ENCODE results near the gene CCNG2. TPM values are rescaled to one million over a fixed set of nuclear protein-coding genes. Genes with fewer than 3 reads are reported as not detected.

The CCNG2 gene
- total RNA-seq, 1 donor from 2014 or later, result 115 TPM

GRCh38 chr4:77147079-77147782 is 9.8 kb upstream of the CCNG2 start:
- TF ChIP-seq, protein P1, sequence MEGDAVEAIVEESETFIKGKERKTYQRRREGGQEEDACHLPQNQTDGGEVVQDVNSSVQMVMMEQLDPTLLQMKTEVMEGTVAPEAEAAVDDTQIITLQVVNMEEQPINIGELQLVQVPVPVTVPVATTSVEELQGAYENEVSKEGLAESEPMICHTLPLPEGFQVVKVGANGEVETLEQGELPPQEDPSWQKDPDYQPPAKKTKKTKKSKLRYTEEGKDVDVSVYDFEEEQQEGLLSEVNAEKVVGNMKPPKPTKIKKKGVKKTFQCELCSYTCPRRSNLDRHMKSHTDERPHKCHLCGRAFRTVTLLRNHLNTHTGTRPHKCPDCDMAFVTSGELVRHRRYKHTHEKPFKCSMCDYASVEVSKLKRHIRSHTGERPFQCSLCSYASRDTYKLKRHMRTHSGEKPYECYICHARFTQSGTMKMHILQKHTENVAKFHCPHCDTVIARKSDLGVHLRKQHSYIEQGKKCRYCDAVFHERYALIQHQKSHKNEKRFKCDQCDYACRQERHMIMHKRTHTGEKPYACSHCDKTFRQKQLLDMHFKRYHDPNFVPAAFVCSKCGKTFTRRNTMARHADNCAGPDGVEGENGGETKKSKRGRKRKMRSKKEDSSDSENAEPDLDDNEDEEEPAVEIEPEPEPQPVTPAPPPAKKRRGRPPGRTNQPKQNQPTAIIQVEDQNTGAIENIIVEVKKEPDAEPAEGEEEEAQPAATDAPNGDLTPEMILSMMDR (IDR thresholded peaks at IDR 0.05; ENCODE audit: partially characterized antibody, unreplicated experiment), result no peak
- Mint-ChIP-seq H3K4me3 (ENCODE audit: unreplicated experiment) (no peak overlapping the region), H3K9me3 (ENCODE audit: unreplicated experiment) (no peaks in the 10 kb centered on the region), H3K4me1 (ENCODE audit: low read depth, unreplicated experiment) (peaks cover 10% of the 10 kb centered on the region), H3K27me3 (ENCODE audit: unreplicated experiment) (no peaks in the 10 kb centered on the region), H3K27ac (ENCODE audit: unreplicated experiment) (no peak overlapping the region), H3K36me3 (ENCODE audit: unreplicated experiment) (no peaks in the 10 kb centered on the region)
- no peak for DNase-seq

DNA sequence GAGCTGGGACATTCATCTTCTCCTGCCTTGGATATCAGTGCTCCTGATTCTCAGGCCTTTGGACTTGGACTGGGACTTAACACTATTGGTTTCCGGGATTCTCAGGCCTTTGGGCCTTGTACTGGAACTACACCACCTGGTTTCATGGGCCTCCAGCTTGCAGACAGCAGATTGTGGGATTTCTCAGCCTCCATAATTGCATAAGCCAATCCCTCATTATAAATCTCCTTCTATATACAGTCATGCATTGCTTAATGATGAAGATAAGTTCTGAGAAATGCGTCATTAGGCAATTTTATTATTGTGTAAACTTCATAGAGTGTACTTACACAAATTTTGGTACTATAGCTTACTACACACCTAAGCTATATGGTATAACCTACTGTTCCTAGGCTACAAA is 8.9 kb upstream of the CCNG2 start:
- no peaks in the 10 kb centered on the region for H3K36me3 Mint-ChIP-seq (ENCODE audit: unreplicated experiment)
- H3K27ac Mint-ChIP-seq (ENCODE audit: unreplicated experiment), result no peak overlapping the region
- peaks cover 4% of the 10 kb centered on the region for H3K4me1 Mint-ChIP-seq (ENCODE audit: low read depth, unreplicated experiment)
- no peaks in the 10 kb centered on the region for H3K9me3 Mint-ChIP-seq (ENCODE audit: unreplicated experiment)
- no peak for DNase-seq
- H3K27me3 Mint-ChIP-seq (ENCODE audit: unreplicated experiment), result no peaks in the 10 kb centered on the region
- TF ChIP-seq, protein P1 (IDR thresholded peaks at IDR 0.05; ENCODE audit: partially characterized antibody, unreplicated experiment), result no peak
- H3K4me3 Mint-ChIP-seq (ENCODE audit: unreplicated experiment), result no peak overlapping the region

- no peaks in the 10 kb centered on the region for H3K27me3 Mint-ChIP-seq (ENCODE audit: unreplicated experiment)
- H3K9me3 Mint-ChIP-seq (ENCODE audit: unreplicated experiment), result no peaks in the 10 kb centered on the region
Measured at GRCh38 chr4:77149789-77150188, 7.2 kb upstream of the CCNG2 start.

DNA sequence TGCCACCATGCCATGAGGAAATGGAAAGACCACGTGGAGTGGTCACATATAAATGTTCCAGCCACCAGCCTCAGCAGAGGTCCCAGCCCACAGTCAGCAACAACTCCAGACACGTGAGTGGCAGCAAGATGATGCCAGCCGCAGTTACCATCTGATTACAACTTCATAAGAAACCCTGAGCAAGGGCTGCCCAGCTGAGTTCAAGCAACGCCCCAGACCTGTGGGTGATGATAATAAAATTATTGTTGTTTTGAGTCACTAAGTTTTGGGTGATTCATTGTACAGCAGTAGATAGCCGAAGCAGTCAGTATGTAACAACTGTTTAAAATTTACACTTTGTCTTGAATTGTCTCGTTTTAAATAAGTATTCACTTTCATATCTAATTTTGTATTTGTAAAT is 5.8 kb upstream of the CCNG2 start:
- Mint-ChIP-seq H3K36me3 (ENCODE audit: unreplicated experiment) (no peaks in the 10 kb centered on the region), H3K9me3 (ENCODE audit: unreplicated experiment) (peaks cover 2% of the 10 kb centered on the region), H3K27ac (ENCODE audit: unreplicated experiment) (no peak overlapping the region), H3K27me3 (ENCODE audit: unreplicated experiment) (peaks cover 1% of the 10 kb centered on the region), H3K4me3 (ENCODE audit: unreplicated experiment) (no peak overlapping the region), H3K4me1 (ENCODE audit: low read depth, unreplicated experiment) (peaks cover 13% of the 10 kb centered on the region)
- TF ChIP-seq, protein P1 (IDR thresholded peaks at IDR 0.05; ENCODE audit: partially characterized antibody, unreplicated experiment), result no peak
- no peak for DNase-seq

More at GRCh38 chr4:77149789-77150188, 7.2 kb upstream of the CCNG2 start:
- Mint-ChIP-seq H3K4me1 (ENCODE audit: low read depth, unreplicated experiment) (peaks cover 1% of the 10 kb centered on the region), H3K36me3 (ENCODE audit: unreplicated experiment) (no peaks in the 10 kb centered on the region), H3K4me3 (ENCODE audit: unreplicated experiment) (no peak overlapping the region), H3K27ac (ENCODE audit: unreplicated experiment) (no peak overlapping the region)
- no peak for DNase-seq
- TF ChIP-seq, protein P1 (IDR thresholded peaks at IDR 0.05; ENCODE audit: partially characterized antibody, unreplicated experiment), result no peak

DNA sequence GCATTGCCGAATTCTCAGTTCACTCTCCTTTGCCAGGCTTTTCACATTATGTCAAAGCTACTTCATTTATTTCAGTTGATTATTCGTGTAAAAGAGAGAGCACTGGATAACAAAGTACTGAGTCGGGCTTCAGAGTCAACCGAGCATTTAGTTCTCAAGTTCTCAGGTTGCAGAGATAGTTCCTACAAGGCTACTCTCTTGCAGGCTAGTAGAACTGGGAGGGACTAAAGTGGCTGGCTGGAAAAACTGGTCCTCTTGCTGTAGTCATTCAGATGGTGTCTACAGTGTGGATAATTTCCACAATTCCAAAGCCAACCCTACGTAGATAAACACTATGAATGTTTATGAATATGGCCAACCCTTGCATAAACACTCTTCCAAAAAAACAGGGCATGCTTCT is 4.6 kb upstream of the CCNG2 start:
- peaks cover 9% of the 10 kb centered on the region for H3K27me3 Mint-ChIP-seq (ENCODE audit: unreplicated experiment)
- peaks cover 17% of the 10 kb centered on the region for H3K4me1 Mint-ChIP-seq (ENCODE audit: low read depth, unreplicated experiment)
- H3K9me3 Mint-ChIP-seq (ENCODE audit: unreplicated experiment), result peaks cover 10% of the 10 kb centered on the region
- no peak overlapping the region for H3K27ac Mint-ChIP-seq (ENCODE audit: unreplicated experiment)
- H3K4me3 Mint-ChIP-seq (ENCODE audit: unreplicated experiment), result no peak overlapping the region
- H3K36me3 Mint-ChIP-seq (ENCODE audit: unreplicated experiment), result no peaks in the 10 kb centered on the region
- no peak for DNase-seq
- TF ChIP-seq, protein P1 (IDR thresholded peaks at IDR 0.05; ENCODE audit: partially characterized antibody, unreplicated experiment), result no peak

Data from glutamatergic neuron (in vitro differentiated cells).